ENCODE measurements around the gene PLA2G7.
A peak's percentile ranks its signal among the peaks of the same experiment; 100 is the strongest.

Gene PLA2G7

GRCh38 chr6:46676604-46677313 is 58.4 kb downstream of the PLA2G7 start:
- DNase-seq (ENCODE audit: low read depth) = no peak
- TF ChIP-seq, protein P1, sequence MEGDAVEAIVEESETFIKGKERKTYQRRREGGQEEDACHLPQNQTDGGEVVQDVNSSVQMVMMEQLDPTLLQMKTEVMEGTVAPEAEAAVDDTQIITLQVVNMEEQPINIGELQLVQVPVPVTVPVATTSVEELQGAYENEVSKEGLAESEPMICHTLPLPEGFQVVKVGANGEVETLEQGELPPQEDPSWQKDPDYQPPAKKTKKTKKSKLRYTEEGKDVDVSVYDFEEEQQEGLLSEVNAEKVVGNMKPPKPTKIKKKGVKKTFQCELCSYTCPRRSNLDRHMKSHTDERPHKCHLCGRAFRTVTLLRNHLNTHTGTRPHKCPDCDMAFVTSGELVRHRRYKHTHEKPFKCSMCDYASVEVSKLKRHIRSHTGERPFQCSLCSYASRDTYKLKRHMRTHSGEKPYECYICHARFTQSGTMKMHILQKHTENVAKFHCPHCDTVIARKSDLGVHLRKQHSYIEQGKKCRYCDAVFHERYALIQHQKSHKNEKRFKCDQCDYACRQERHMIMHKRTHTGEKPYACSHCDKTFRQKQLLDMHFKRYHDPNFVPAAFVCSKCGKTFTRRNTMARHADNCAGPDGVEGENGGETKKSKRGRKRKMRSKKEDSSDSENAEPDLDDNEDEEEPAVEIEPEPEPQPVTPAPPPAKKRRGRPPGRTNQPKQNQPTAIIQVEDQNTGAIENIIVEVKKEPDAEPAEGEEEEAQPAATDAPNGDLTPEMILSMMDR (IDR thresholded peaks at IDR 0.05; ENCODE audit: control insufficient read depth, extremely low read depth, insufficient read depth) = no peak
- no peak overlapping the region for H3K4me3 ChIP-seq (ENCODE audit: low read depth, low read length)

DNA sequence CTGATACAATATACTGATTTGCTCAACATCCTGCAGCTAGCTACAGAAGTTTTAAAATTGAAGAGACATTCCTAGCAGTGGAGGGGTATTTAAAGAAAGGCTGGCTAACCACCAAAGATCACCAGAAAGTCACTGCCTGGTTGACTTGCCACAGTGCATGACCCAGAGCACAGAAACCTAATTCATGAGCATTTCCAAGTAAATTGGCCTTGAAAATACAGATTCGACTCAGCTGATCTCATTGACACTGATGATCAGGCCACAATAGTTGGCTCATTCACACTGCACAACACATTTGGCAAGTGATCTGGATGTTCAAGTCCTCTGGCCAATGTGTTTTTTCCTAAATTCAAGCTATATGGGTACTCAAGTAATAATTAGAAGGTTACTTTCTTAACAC is 60.8 kb downstream of the PLA2G7 start:
- DNase-seq (ENCODE audit: low read depth) = no peak
- H3K4me3 ChIP-seq (ENCODE audit: low read depth, low read length) = no peak overlapping the region
- TF ChIP-seq, protein P1 (IDR thresholded peaks at IDR 0.05; ENCODE audit: control insufficient read depth, extremely low read depth, insufficient read depth) = no peak

DNA sequence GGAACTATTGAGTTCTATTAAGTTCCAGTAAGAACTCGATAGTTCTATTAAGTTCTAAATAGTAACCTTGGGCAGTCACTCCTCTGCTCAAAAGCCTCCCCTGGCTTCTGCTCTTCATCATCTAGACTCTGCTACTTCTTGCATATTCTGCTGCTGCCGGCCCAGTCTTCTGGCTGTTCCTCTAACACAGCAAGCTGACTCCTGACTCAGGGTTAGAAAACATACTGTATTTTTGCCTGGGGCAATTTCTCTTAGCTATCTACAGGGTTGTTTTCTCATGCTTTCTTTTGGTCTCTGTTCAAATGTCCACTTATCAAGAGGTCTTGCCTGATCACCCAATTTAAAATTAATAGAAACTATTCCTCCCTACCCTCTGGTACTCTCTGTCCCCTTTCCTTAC is 67.8 kb downstream of the PLA2G7 start:
- DNase-seq (ENCODE audit: low read depth) = no peak
- TF ChIP-seq, protein P1 (IDR thresholded peaks at IDR 0.05; ENCODE audit: control insufficient read depth, extremely low read depth, insufficient read depth) = no peak
- H3K4me3 ChIP-seq (ENCODE audit: low read depth, low read length) = no peak overlapping the region

DNA sequence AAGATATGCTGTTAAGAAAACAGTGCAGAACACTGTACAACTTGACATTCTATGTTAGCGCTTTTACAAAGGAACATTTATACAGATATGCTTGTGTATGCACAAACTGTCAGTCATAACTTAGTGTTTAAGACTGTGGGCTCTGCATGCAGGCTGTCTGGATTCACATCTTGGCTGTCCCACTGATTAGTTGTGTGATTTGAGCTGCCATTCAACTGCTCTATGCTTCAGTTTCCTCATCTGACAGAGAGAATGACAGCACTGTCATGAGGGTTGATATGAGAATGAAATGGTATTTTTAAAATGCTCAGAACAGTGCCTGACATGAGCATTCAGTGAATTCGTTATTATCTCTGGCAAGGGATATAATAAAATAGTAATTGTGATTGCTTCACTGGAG is 73.7 kb downstream of the PLA2G7 start:
- no peak for DNase-seq (ENCODE audit: low read depth)
- TF ChIP-seq, protein P1 (IDR thresholded peaks at IDR 0.05; ENCODE audit: control insufficient read depth, extremely low read depth, insufficient read depth) = no peak
- H3K4me3 ChIP-seq (ENCODE audit: low read depth, low read length) = no peak overlapping the region

DNA sequence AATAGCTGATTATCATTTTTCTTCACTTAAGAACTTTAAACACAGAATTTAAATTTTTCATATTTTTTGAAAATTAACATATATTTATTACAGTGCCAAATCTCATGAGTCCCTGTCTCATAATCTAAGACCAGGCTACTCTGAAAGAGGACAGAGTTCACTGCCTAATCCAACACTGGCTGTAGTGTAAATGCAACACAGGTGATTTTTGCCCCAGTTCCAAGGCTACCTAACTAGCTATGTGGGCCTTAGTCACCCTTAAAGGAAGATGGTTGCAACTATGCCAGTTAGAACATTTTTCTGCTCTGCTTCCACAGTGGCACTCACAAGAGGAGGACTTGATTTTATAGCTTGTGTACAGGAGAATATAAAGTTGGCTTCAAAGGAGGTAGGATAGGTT is 77.5 kb downstream of the PLA2G7 start:
- DNase-seq (ENCODE audit: low read depth) = no peak
- TF ChIP-seq, protein P1 (IDR thresholded peaks at IDR 0.05; ENCODE audit: control insufficient read depth, extremely low read depth, insufficient read depth) = no peak
- no peak overlapping the region for H3K4me3 ChIP-seq (ENCODE audit: low read depth, low read length)

DNA sequence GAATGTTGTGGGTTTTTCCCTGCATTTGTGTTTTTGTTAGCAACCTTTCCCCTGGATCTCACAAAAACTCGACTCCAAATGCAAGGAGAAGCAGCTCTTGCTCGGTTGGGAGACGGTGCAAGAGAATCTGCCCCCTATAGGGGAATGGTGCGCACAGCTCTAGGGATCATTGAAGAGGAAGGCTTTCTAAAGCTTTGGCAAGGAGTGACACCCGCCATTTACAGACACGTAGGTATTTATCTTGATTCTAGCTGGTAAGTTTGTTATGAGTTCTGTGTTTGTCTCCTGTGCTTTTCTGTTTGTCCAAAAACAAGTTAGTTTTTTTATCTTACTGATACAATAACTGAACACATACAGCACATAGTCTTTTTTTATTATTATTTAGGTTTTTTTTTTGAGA is 79.4 kb downstream of the PLA2G7 start:
- no peak overlapping the region for H3K4me3 ChIP-seq (ENCODE audit: low read depth, low read length)
- DNase-seq (ENCODE audit: low read depth) = peak; percentile 52
- TF ChIP-seq, protein P1 (IDR thresholded peaks at IDR 0.05; ENCODE audit: control insufficient read depth, extremely low read depth, insufficient read depth) = no peak

All from LNCaP clone FGC (cell line).